K562 (cell line): Measurements from ENCODE around the gene ZNF488. TPM values are rescaled to one million over a fixed set of nuclear protein-coding genes. Genes with fewer than 3 reads are reported as not detected.

Source experiments
- ATAC-seq: fragments of 200-7000 bp; cut with Tn5 transposase; 3 replicates; pipeline ENCODE4 v1.9.1; 2020; ENCODE audit warnings: moderate library complexity
- BruUV-seq: library from RNA; stranded (reverse); fragments of 400-500 nt; replicated peaks from 2 replicates; lab custom pipeline; 2021; lab: Mats Ljungman, UMichigan
- CTCF ChIA-PET: fragments of 300-600 bp; formaldehyde crosslinking; extraction: SDS; loops from one replicate; lab custom pipeline; 2021; ENCODE audit warnings: low intra/inter-chr PET ratio; lab: Yijun Ruan, JAX
- POLR2A ChIA-PET: fragments of 300-600, 350-650 bp; sonication (Branson Sonifier 250); formaldehyde crosslinking; extraction: SDS; loops from one replicate; lab custom pipeline; 2021; ENCODE audit warnings: antibody characterized with exemption, inconsistent platforms; lab: Yijun Ruan, JAX
- DNase-seq, 4 experiments: peaks; one replicate each; pipeline versions ENCODE4 v3.0.0 to v3.0.0-alpha.2; 2011 to 2018; ENCODE audit warnings: low spot score in 3 of 4, mixed read lengths in 3 of 4; ENCODE audit errors: extremely low read depth in 1 of 4
- FAIRE-seq: peaks from 2 replicates; lab custom pipeline; 2011; peaks lifted over from hg19 to GRCh38; lab: Jason Lieb, UNC
- H2AFZ ChIP-seq: 2 replicates; pipeline ENCODE4 v1.6.0; 2011; ENCODE audit warnings: low read depth, low read length, control low read depth, inconsistent platforms
- H3K27ac ChIP-seq: fragments of 200-600 bp; 3 replicates; pipeline ENCODE4 v1.8.0; 2011; ENCODE audit warnings: low read depth, mild to moderate bottlenecking, control low read depth, inconsistent platforms, low read length, moderate library complexity, mixed read lengths; ENCODE audit errors: extremely low read depth
- H3K27me3 ChIP-seq, 2 experiments: fragments of 300-600 bp in 1 of 2; 2 replicates in 1 of 2; 3 replicates in 1 of 2; pipeline versions ENCODE4 v1.6.0 to v1.8.0; 2011; ENCODE audit warnings: inconsistent platforms in 2 of 2, low read length in 2 of 2, mild to moderate bottlenecking in 1 of 2, mixed read lengths in 1 of 2, moderate library complexity in 1 of 2; ENCODE audit not compliant: control insufficient read depth in 2 of 2, insufficient read depth in 2 of 2
- H3K36me3 ChIP-seq: fragments of 300-600 bp; 3 replicates; pipeline ENCODE4 v1.8.0; 2011; ENCODE audit warnings: mild to moderate bottlenecking, low read length, inconsistent platforms; ENCODE audit not compliant: control insufficient read depth, insufficient read depth
- H3K4me1 ChIP-seq, 2 experiments: fragments of 200-600 bp in 1 of 2; replicated peaks in 1 of 2; 2 replicates in 1 of 2; 3 replicates in 1 of 2; pipeline versions ENCODE4 v1.5.1 to v1.8.0; 2011; ENCODE audit warnings: inconsistent platforms in 2 of 2, low read length in 2 of 2, mild to moderate bottlenecking in 1 of 2, mixed read lengths in 1 of 2, moderate library complexity in 1 of 2; ENCODE audit not compliant: control insufficient read depth in 2 of 2, insufficient read depth in 2 of 2
- H3K4me2 ChIP-seq: 2 replicates; pipeline ENCODE4 v1.6.1; 2011; ENCODE audit warnings: low read length, control low read depth, inconsistent platforms, mixed read lengths; ENCODE audit not compliant: insufficient read depth
- H3K4me3 ChIP-seq: fragments of 200-600 bp; sonication (generic), shearing (Covaris generic); 2 replicates; pipeline ENCODE4 v1.5.1; 2016; ENCODE audit warnings: control low read depth, inconsistent platforms
- H3K79me2 ChIP-seq: fragments of 200-600 bp; 3 replicates; pipeline ENCODE4 v1.8.0; 2011; ENCODE audit warnings: low read length, inconsistent platforms; ENCODE audit not compliant: control insufficient read depth, insufficient read depth
- H3K9ac ChIP-seq, 2 experiments: 2 replicates each; pipeline versions ENCODE4 v1.6.0 to v1.6.1; 2011; ENCODE audit warnings: low read depth in 2 of 2, low read length in 2 of 2, control low read depth in 1 of 2, inconsistent platforms in 1 of 2, mild to moderate bottlenecking in 1 of 2, mixed read lengths in 1 of 2; ENCODE audit not compliant: insufficient read depth in 1 of 2
- H3K9me1 ChIP-seq: one replicate; pipeline ENCODE4 v1.6.0; 2011; ENCODE audit warnings: inconsistent platforms, mild to moderate bottlenecking, low read length, moderate library complexity; ENCODE audit not compliant: control insufficient read depth, insufficient read depth
- H3K9me3 ChIP-seq: replicated peaks from 2 replicates; pipeline ENCODE4 v1.5.1; 2011; ENCODE audit warnings: low read depth, low read length, inconsistent platforms; ENCODE audit not compliant: control insufficient read depth, insufficient read depth
- H4K20me1 ChIP-seq: replicated peaks from 2 replicates; pipeline ENCODE4 v1.6.1; 2011; ENCODE audit warnings: low read length, inconsistent platforms, mixed read lengths; ENCODE audit not compliant: control insufficient read depth, insufficient read depth
- CCNT2 ChIP-seq: IDR thresholded peaks from 2 replicates; pipeline ENCODE4 v1.6.1; 2011; ENCODE audit warnings: borderline replicate concordance, low read depth, mild to moderate bottlenecking, moderate library complexity, mixed read lengths, low read length; ENCODE audit not compliant: insufficient read length; ENCODE audit errors: extremely low read depth
- EHMT2 ChIP-seq: fragments of 450-650 bp; IDR thresholded peaks from 2 replicates; pipeline ENCODE4 v1.6.1; 2018; ENCODE audit warnings: antibody characterized with exemption
- ELF2 ChIP-seq: fragments of 250-450 bp; sonication (Bioruptor Pico); IDR thresholded peaks from 2 replicates; pipeline ENCODE4 v1.5.0; 2021; ENCODE audit warnings: mild to moderate bottlenecking
- GTF2E2 ChIP-seq: fragments of 200-800 bp; sonication (Bioruptor generic); IDR thresholded peaks from 2 replicates; pipeline ENCODE4 v1.6.1; 2016; ENCODE audit warnings: missing genetic modification characterization, missing compliant biosample characterization
- NCOA6 ChIP-seq: fragments of 450-650 bp; IDR thresholded peaks from 2 replicates; pipeline ENCODE4 v1.6.1; 2017; ENCODE audit warnings: mild to moderate bottlenecking
- PRDM10 ChIP-seq: fragments of 450-650 bp; IDR thresholded peaks from 2 replicates; pipeline ENCODE4 v1.6.1; 2018; ENCODE audit not compliant: partially characterized antibody
- RBBP5 ChIP-seq: fragments of 200-600 bp; sonication (generic); IDR thresholded peaks from 2 replicates; pipeline ENCODE4 v1.6.1; 2012; ENCODE audit warnings: borderline replicate concordance, mild to moderate bottlenecking, low read length, control low read depth, inconsistent platforms; ENCODE audit not compliant: insufficient read depth, poor library complexity, severe bottlenecking
- SRSF9 ChIP-seq: fragments of 200-400 bp; formaldehyde crosslinking; IDR thresholded peaks from 2 replicates; pipeline ENCODE4 v1.6.1; 2017; ENCODE audit warnings: low read depth, low read length, borderline replicate concordance
- TFE3 ChIP-seq: fragments of 450-650 bp; formaldehyde crosslinking; IDR thresholded peaks from 2 replicates; pipeline ENCODE4 v1.4.0; 2020; ENCODE audit warnings: mild to moderate bottlenecking, mixed read lengths
- ZBTB11 ChIP-seq, 3 experiments: fragments of 200-800 bp in 1 of 3; fragments of 250-450 bp in 1 of 3; fragments of 450-650 bp in 1 of 3; sonication (Bioruptor Pico) in 1 of 3; sonication (Bioruptor generic) in 1 of 3; formaldehyde crosslinking in 1 of 3; IDR thresholded peaks; 2 replicates each; pipeline versions ENCODE4 v1.6.1 to v1.8.0; 2016 to 2022; ENCODE audit warnings: mild to moderate bottlenecking in 2 of 3, missing genetic modification characterization in 2 of 3, missing compliant biosample characterization in 1 of 3, moderate library complexity in 1 of 3
- ZC3H11A ChIP-seq: IDR thresholded peaks from 2 replicates; pipeline ENCODE4 v1.6.1; 2012; ENCODE audit warnings: low read depth, low read length, improper control_type of control experiment
- ZNF75A ChIP-seq: fragments of 450-650 bp; formaldehyde crosslinking; IDR thresholded peaks from 2 replicates; pipeline ENCODE4 v1.4.0; 2020; ENCODE audit warnings: mild to moderate bottlenecking
- WGBS: fragments of 100-300 bp; shearing (Covaris generic); methylation state at CpG from one replicate; pipeline ENCODE4 v1.1.6; 2016; ENCODE audit warnings: low coverage, mixed read lengths; ENCODE audit not compliant: insufficient coverage; ENCODE audit errors: missing lambda C conversion rate; 5-methylcytosine and 5-hydroxymethylcytosine counted together
- in situ Hi-C: fragments of 300-500 bp; cut with MboI; formaldehyde crosslinking; loops from 4 replicates; pipeline ENCODE4 v1.15.0; 2018; ENCODE audit warnings: inconsistent platforms, mixed read lengths
- intact Hi-C: fragments of 100-400 bp; cut with micrococcal nuclease; formaldehyde crosslinking; loops from 2 replicates; pipeline ENCODE4 v1.14.2; 2022
- polyA plus RNA-seq, 8 experiments: library from polyadenylated mRNA; depleted of rRNA in 4 of 8; stranded (reverse) in 5 of 8; unstranded in 3 of 8; fragments of >200 nt; fragmentation: Nextera tagmentation in 2 of 8; fragmentation: Illumina TruSeq in 1 of 8; extraction: Ambion mirVana in 2 of 8; extraction: Trizol in 1 of 8; gene quantifications; 2 replicates each; pipeline versions ENCODE4 v1.2.1 to v1.2.3, GENCODE V29; 2011 to 2014; ENCODE audit warnings: inconsistent platforms in 1 of 8, missing spikeins in 1 of 8
- total RNA-seq, 7 experiments: library from RNA; depleted of rRNA in 6 of 7; stranded (reverse); fragments of >200 nt in 6 of 7; fragmentation: Illumina TruSeq in 2 of 7; extraction: Trizol in 2 of 7; gene quantifications; 2 replicates each; pipeline versions ENCODE4 v1.2.1 to v1.2.3, GENCODE V29; 2011 to 2021; ENCODE audit warnings: low replicate concordance in 1 of 7

Gene ZNF488
- total and polyA plus RNA-seq, 9 of the 15 experiments (the other 6 are each of a cell fraction or from before 2014, with no cell fraction given), result 0.03 to 0.09 (median 0.05) TPM; not detected in 3

GRCh38 chr10:47326306-47326926, 57.7 kb downstream of the ZNF488 start:
- H4K20me1 ChIP-seq, result no peaks in the 10 kb centered on the region
- H3K79me2 ChIP-seq, result no peaks in the 10 kb centered on the region
- FAIRE-seq (no peak), DNase-seq (peak; percentile 35 to 57 (median 50)), ATAC-seq (peak; percentile 64)
- no peaks in the 10 kb centered on the region for H3K27me3 ChIP-seq
- H3K9me1 ChIP-seq, result no peaks in the 10 kb centered on the region
- no peaks in the 10 kb centered on the region for H3K9me3 ChIP-seq
- in situ Hi-C loops, result no loop called here
- H3K4me1 ChIP-seq, result peaks cover 40 to 44% of the 10 kb centered on the region in 2 experiments
- no TSS peak for BruUV-seq
- WGBS, result 16% methylated on average over 5 of the region's 5 CpGs
- H3K4me3 ChIP-seq, result no peak overlapping the region
- peak overlapping the region; percentile 39 for H3K27ac ChIP-seq
- H3K9ac ChIP-seq, result peak overlapping the region in 1 of 2 experiments; percentile 88; a peak in 2 of 4 replicates
- H3K4me2 ChIP-seq, result peak overlapping the region; percentile 49
- ChIA-PET POLR2A (interaction anchor here (0.6 to 1.2 kb wide), 4 partner anchors 10 to 244 kb away, joined by 3 to 5 read pairs (median 4); no protein-coding TSS in a partner anchor), CTCF (no interaction called here)
- peak overlapping the region; percentile 87 for H2AFZ ChIP-seq
- H3K36me3 ChIP-seq, result no peaks in the 10 kb centered on the region
- intact Hi-C loops, result no loop called here
- TF ChIP-seq ZC3H11A (no peak), ZBTB11 (CRISPR knock-in tag; IDR thresholded peaks at IDR 0.05) (0 out of 6 replicates have a peak, but pooled peaks of 1 of the 3 experiments have one; percentile 14), ZNF75A (CRISPR knock-in tag) (0 out of 2 replicates have a peak, but pooled peaks have one; percentile 11), GTF2E2 (tag) (no peak), EHMT2 (no peak), NCOA6 (no peak), TFE3 (no peak), RBBP5 (peak; percentile 59), ELF2 (CRISPR knock-in tag) (peak; percentile 31; the same call in 1 of the 2 replicates), SRSF9 (no peak), PRDM10 (peak; percentile 37), CCNT2 (no peak)
